ENCODE results near the gene HMGB2.

The HMGB2 gene

GRCh38 chr4:173334085-173334890 is at the start of gene HMGB2:
HMGB2 (minus strand) TSS chr4:173334358; CDS start chr4:173333649, 709 bp downstream.
- peak; percentile 100 for DNase-seq (ENCODE audit: low spot score)

GRCh38 chr4:173382349-173382748 is 48.2 kb upstream of the HMGB2 start:
- no peak for DNase-seq (ENCODE audit: low spot score)

GRCh38 chr4:173381610-173382009 is 47.5 kb upstream of the HMGB2 start:
- no peak for DNase-seq (ENCODE audit: low spot score)

GRCh38 chr4:173380987-173381386 is 46.8 kb upstream of the HMGB2 start:
- DNase-seq (ENCODE audit: low spot score) = no peak

- DNase-seq (ENCODE audit: low spot score) = no peak
Measured at GRCh38 chr4:173379929-173380328, 45.8 kb upstream of the HMGB2 start.

- no peak for DNase-seq (ENCODE audit: low spot score)
Measured at GRCh38 chr4:173374588-173374987, 40.4 kb upstream of the HMGB2 start.

GRCh38 chr4:173371292-173372192 is 37.4 kb upstream of the HMGB2 start:
- DNase-seq (ENCODE audit: low spot score) = peak; percentile 36

GRCh38 chr4:173370477-173371291 is 36.5 kb upstream of the HMGB2 start, which contains the start of gene SAP30:
SAP30 (plus strand) TSS chr4:173370954; CDS start chr4:173371183, 229 bp downstream.
- DNase-seq (ENCODE audit: low spot score) = peak; percentile 98

- DNase-seq (ENCODE audit: low spot score) = no peak
Measured at GRCh38 chr4:173370130-173370476, 35.9 kb upstream of the HMGB2 start.

GRCh38 chr4:173367946-173368345 is 33.8 kb upstream of the HMGB2 start:
- DNase-seq (ENCODE audit: low spot score) = no peak

- DNase-seq (ENCODE audit: low spot score) = peak; percentile 68
Measured at GRCh38 chr4:173367285-173367684, 33.1 kb upstream of the HMGB2 start.

GRCh38 chr4:173365359-173365996 is 31.3 kb upstream of the HMGB2 start:
- DNase-seq (ENCODE audit: low spot score) = no peak

GRCh38 chr4:173362666-173363065 is 28.5 kb upstream of the HMGB2 start:
- no peak for DNase-seq (ENCODE audit: low spot score)

- DNase-seq (ENCODE audit: low spot score) = no peak
Measured at GRCh38 chr4:173360587-173361221, 26.5 kb upstream of the HMGB2 start.

GRCh38 chr4:173357939-173358338 is 23.8 kb upstream of the HMGB2 start:
- DNase-seq (ENCODE audit: low spot score) = no peak

- DNase-seq (ENCODE audit: low spot score) = no peak
Measured at GRCh38 chr4:173347467-173347866, 13.3 kb upstream of the HMGB2 start.

GRCh38 chr4:173346074-173346473 is 11.9 kb upstream of the HMGB2 start:
- no peak for DNase-seq (ENCODE audit: low spot score)

- no peak for DNase-seq (ENCODE audit: low spot score)
Measured at GRCh38 chr4:173345648-173346047, 11.5 kb upstream of the HMGB2 start.

- no peak for DNase-seq (ENCODE audit: low spot score)
Measured at GRCh38 chr4:173343832-173344397, 9.8 kb upstream of the HMGB2 start.

GRCh38 chr4:173337463-173337862 is 3.3 kb upstream of the HMGB2 start:
- DNase-seq (ENCODE audit: low spot score) = no peak

Measured in activated CD4-positive, alpha-beta T cell treated with anti-CD3 and anti-CD28 coated beads, Interleukin-2, Interleukin-4, amounts not matched to agents 100 ng/mL and 50 ng/mL, durations not matched to agents 16 hours and 8 hours (primary cell).